GM12878 (cell line): ENCODE measurements around the gene FGD4.

ENCODE experiments used
- CTCF ChIP-seq, 3 experiments: IDR thresholded peaks in 2 of 3; conservative IDR thresholded peaks in 1 of 3; 2 replicates each; pipeline ENCODE4 v1.5.1; 2011; ENCODE audit warnings: low read depth in 3 of 3, low read length in 3 of 3, mild to moderate bottlenecking in 3 of 3, control low read depth in 2 of 3, moderate library complexity in 2 of 3, inconsistent platforms in 1 of 3, mixed read lengths in 1 of 3; ENCODE audit not compliant: control insufficient read depth in 2 of 3, insufficient read depth in 1 of 3; ENCODE audit errors: extremely low read depth in 1 of 3
- EGR1 ChIP-seq, 2 experiments: IDR thresholded peaks; 1 replicate in 1 of 2; 2 replicates in 1 of 2; pipeline ENCODE4 v1.6.1; 2011 to 2012; ENCODE audit warnings: low read depth in 2 of 2, low read length in 2 of 2, borderline replicate concordance in 1 of 2, mild to moderate bottlenecking in 1 of 2, moderate library complexity in 1 of 2
- EZH2 ChIP-seq: IDR thresholded peaks from 2 replicates; pipeline ENCODE4 v1.6.1; 2012; ENCODE audit warnings: low read depth, mild to moderate bottlenecking, control low read depth, inconsistent platforms, low read length, borderline replicate concordance; ENCODE audit not compliant: control insufficient read depth
- FOXM1 ChIP-seq: IDR thresholded peaks from 2 replicates; pipeline ENCODE4 v1.6.1; 2012; ENCODE audit warnings: low read depth, mild to moderate bottlenecking, inconsistent platforms, low read length, moderate library complexity
- HCFC1 ChIP-seq: fragments of 150-350 bp; IDR thresholded peaks from 2 replicates; pipeline ENCODE4 v1.6.1; 2014; ENCODE audit warnings: low read length
- HDAC2 ChIP-seq: fragments of 200-600 bp; sonication (generic); IDR thresholded peaks from 2 replicates; pipeline ENCODE4 v1.6.1; 2017
- JUND ChIP-seq: IDR thresholded peaks from 2 replicates; pipeline ENCODE4 v1.6.1; 2012; ENCODE audit warnings: low read depth, mild to moderate bottlenecking, low read length, improper control_type of control experiment, moderate library complexity
- KAT2A ChIP-seq: conservative IDR thresholded peaks from 2 replicates; pipeline ENCODE4 v1.6.1; 2011; ENCODE audit warnings: low read depth, low read length; ENCODE audit not compliant: control insufficient read depth
- NR2C2 ChIP-seq: IDR thresholded peaks from 2 replicates; pipeline ENCODE4 v1.6.1; 2011; ENCODE audit warnings: borderline replicate concordance, low read depth; ENCODE audit not compliant: control insufficient read depth, insufficient read length
- RBBP5 ChIP-seq: fragments of 200-600 bp; sonication (generic); conservative IDR thresholded peaks from 2 replicates; pipeline ENCODE4 v1.6.1; 2016
- SIX5 ChIP-seq: IDR thresholded peaks from 2 replicates; pipeline ENCODE4 v1.6.1; 2011; ENCODE audit warnings: mild to moderate bottlenecking, low read depth, low read length, moderate library complexity; ENCODE audit not compliant: severe bottlenecking
- USF1 ChIP-seq: IDR thresholded peaks from 2 replicates; pipeline ENCODE4 v1.6.1; 2011; ENCODE audit warnings: borderline replicate concordance, low read depth, mild to moderate bottlenecking, moderate library complexity, mixed read lengths, low read length; ENCODE audit not compliant: insufficient read depth; ENCODE audit errors: extremely low read length
- USF2 ChIP-seq: IDR thresholded peaks from 2 replicates; pipeline ENCODE4 v1.6.1; 2011; ENCODE audit warnings: low read depth, low read length, improper control_type of control experiment, borderline replicate concordance
- ZBTB33 ChIP-seq: fragments of 450-650 bp; IDR thresholded peaks from 2 replicates; pipeline ENCODE4 v1.6.1; 2017; ENCODE audit warnings: mild to moderate bottlenecking

- no peak for TF ChIP-seq CTCF (IDR thresholded peaks at IDR 0.05 in 2 of 3, conservative IDR thresholded peaks at IDR 0.05 in 1 of 3; ENCODE audit: control insufficient read depth in 2 of 3, extremely low read depth in 1 of 3, insufficient read depth in 1 of 3, low read depth in 3 of 3, low read length in 3 of 3)
- no peak for TF ChIP-seq KAT2A
- TF ChIP-seq NR2C2: no peak
- TF ChIP-seq HDAC2: no peak
- TF ChIP-seq FOXM1: no peak
- no peak for TF ChIP-seq RBBP5
- TF ChIP-seq HCFC1: no peak
- TF ChIP-seq SIX5: no peak
- TF ChIP-seq EZH2: no peak
- TF ChIP-seq EGR1 (IDR thresholded peaks at IDR 0.05; ENCODE audit: borderline replicate concordance in 1 of 2, low read depth in 2 of 2, low read length in 2 of 2): no peak
- TF ChIP-seq USF2: no peak
- TF ChIP-seq JUND: no peak
- no peak for TF ChIP-seq USF1
- TF ChIP-seq ZBTB33: no peak
Observed at GRCh38 chr12:32651151-32651955, 252.0 kb downstream of the FGD4 start.
